Testis (tissue), 2 donors: ENCODE data around the gene LYVE1.

Experiments used
- CTCF ChIP-seq, 3 experiments: fragments of 450-650 bp in 2 of 3; fragments of 200-600 bp in 1 of 3; sonication (generic) in 1 of 3; IDR thresholded peaks; one replicate each; pipeline ENCODE4 v1.5.1; 2016 to 2019; ENCODE audit warnings: antibody characterized with exemption in 3 of 3, mild to moderate bottlenecking in 2 of 3, moderate library complexity in 1 of 3
- POLR2A ChIP-seq: fragments of 450-650 bp; IDR thresholded peaks from one replicate; pipeline ENCODE4 v1.6.1; 2017; ENCODE audit warnings: antibody characterized with exemption, mild to moderate bottlenecking, moderate library complexity

- TF ChIP-seq CTCF (IDR thresholded peaks at IDR 0.05) (no peak), POLR2A (no peak)
Measured at GRCh38 chr11:10550503-10551289, 17.8 kb downstream of the LYVE1 start.
